ENCODE data around the gene CBFB.
A peak's percentile ranks its signal among the peaks of the same experiment; 100 is the strongest.

CBFB gene

DNA sequence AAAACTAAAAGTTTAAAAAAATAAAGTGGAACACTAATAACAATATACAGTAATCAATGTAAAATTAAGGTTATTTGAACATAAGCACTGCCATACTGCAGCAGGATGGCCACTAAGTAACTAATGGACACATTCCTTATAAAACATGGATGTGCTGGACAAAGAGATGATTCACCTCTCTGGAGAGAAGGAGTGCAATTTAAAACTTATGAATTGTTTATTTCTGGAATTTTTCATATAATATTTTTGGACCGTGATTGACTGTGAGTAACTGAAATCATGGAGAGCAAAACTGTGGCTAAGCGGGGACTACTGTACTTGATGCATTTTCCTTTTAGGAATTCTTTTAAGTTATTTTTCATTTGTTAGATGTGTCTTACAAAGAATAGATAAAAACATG, 21.8 kb downstream of the CBFB start:
- H3K9me3 ChIP-seq (ENCODE audit: low read length) = no peaks in the 10 kb centered on the region
- peaks cover 9% of the 10 kb centered on the region for H3K79me2 ChIP-seq (ENCODE audit: insufficient read depth, low read length)

DNA sequence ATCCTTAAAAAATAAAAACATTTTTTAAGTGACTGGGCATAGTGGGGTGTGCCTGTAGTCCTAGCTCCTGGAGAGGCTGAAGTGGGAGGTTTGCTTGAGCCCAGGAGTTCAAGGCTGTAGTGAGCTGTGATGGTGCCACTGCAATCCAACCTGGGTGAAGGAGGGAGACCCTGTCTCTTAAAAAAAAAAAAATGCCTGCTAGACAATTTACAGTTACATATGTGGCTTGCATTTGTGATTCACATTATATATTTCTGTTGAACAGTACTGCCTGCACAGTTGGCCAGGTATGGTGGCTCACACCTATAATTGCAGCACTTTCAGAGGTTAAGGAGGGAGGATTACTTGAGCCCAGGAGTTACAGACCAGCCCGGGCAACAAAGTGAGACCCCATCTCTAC, 23.4 kb downstream of the CBFB start:
- Histone ChIP-seq H3K4me1 (ENCODE audit: insufficient read depth, low read length, severe bottlenecking) (peaks cover 31% of the 10 kb centered on the region), H3K79me2 (ENCODE audit: insufficient read depth, low read length) (peaks cover 16% of the 10 kb centered on the region), H3K9ac (ENCODE audit: low read length) (no peak overlapping the region; the same call in 1 of the 2 replicates), H3K4me3 (ENCODE audit: low read depth, low read length, poor library complexity, severe bottlenecking) (no peak overlapping the region), H3F3A (ENCODE audit: insufficient read depth, low read length) (no peaks in the 10 kb centered on the region), H4K20me1 (ENCODE audit: insufficient read depth, low read length) (no peaks in the 10 kb centered on the region), H3K4me2 (ENCODE audit: low read length) (peak overlapping the region; percentile 65; the same call in 1 of the 2 replicates), H3K27ac (ENCODE audit: low read depth, low read length, poor library complexity, severe bottlenecking) (peak overlapping the region; percentile 66), H3K9me2 (ENCODE audit: low read depth, low read length) (no peaks in the 10 kb centered on the region), H3K9me3 (ENCODE audit: low read length) (no peaks in the 10 kb centered on the region), H2AFZ (ENCODE audit: low read length) (no peak overlapping the region), H3K36me3 (ENCODE audit: insufficient read depth, low read length) (no peaks in the 10 kb centered on the region), H3K27me3 (ENCODE audit: insufficient read depth, low read length) (no peaks in the 10 kb centered on the region)
- TF ChIP-seq, protein P1, sequence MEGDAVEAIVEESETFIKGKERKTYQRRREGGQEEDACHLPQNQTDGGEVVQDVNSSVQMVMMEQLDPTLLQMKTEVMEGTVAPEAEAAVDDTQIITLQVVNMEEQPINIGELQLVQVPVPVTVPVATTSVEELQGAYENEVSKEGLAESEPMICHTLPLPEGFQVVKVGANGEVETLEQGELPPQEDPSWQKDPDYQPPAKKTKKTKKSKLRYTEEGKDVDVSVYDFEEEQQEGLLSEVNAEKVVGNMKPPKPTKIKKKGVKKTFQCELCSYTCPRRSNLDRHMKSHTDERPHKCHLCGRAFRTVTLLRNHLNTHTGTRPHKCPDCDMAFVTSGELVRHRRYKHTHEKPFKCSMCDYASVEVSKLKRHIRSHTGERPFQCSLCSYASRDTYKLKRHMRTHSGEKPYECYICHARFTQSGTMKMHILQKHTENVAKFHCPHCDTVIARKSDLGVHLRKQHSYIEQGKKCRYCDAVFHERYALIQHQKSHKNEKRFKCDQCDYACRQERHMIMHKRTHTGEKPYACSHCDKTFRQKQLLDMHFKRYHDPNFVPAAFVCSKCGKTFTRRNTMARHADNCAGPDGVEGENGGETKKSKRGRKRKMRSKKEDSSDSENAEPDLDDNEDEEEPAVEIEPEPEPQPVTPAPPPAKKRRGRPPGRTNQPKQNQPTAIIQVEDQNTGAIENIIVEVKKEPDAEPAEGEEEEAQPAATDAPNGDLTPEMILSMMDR (IDR thresholded peaks at IDR 0.05; ENCODE audit: low read length) = no peak
- no peak for TF ChIP-seq EZH2 (IDR thresholded peaks at IDR 0.05; ENCODE audit: borderline replicate concordance, low read length)

More for the DNA sequence above, 21.8 kb downstream of the CBFB start:
- Histone ChIP-seq H3K4me3 (ENCODE audit: low read depth, low read length, poor library complexity, severe bottlenecking) (no peak overlapping the region), H3K27ac (ENCODE audit: low read depth, low read length, poor library complexity, severe bottlenecking) (no peak overlapping the region), H3K27me3 (ENCODE audit: insufficient read depth, low read length) (no peaks in the 10 kb centered on the region), H3K9me2 (ENCODE audit: low read depth, low read length) (no peaks in the 10 kb centered on the region), H3K9ac (ENCODE audit: low read length) (no peak overlapping the region), H3K4me1 (ENCODE audit: insufficient read depth, low read length, severe bottlenecking) (peaks cover 31% of the 10 kb centered on the region), H3F3A (ENCODE audit: insufficient read depth, low read length) (no peaks in the 10 kb centered on the region), H4K20me1 (ENCODE audit: insufficient read depth, low read length) (no peaks in the 10 kb centered on the region), H3K36me3 (ENCODE audit: insufficient read depth, low read length) (peaks cover 6% of the 10 kb centered on the region; the same call in 1 of the 2 replicates), H2AFZ (ENCODE audit: low read length) (no peak overlapping the region), H3K4me2 (ENCODE audit: low read length) (no peak overlapping the region)
- no peak for TF ChIP-seq EZH2 (IDR thresholded peaks at IDR 0.05; ENCODE audit: borderline replicate concordance, low read length)
- TF ChIP-seq, protein P1 (IDR thresholded peaks at IDR 0.05; ENCODE audit: low read length) = no peak

DNA sequence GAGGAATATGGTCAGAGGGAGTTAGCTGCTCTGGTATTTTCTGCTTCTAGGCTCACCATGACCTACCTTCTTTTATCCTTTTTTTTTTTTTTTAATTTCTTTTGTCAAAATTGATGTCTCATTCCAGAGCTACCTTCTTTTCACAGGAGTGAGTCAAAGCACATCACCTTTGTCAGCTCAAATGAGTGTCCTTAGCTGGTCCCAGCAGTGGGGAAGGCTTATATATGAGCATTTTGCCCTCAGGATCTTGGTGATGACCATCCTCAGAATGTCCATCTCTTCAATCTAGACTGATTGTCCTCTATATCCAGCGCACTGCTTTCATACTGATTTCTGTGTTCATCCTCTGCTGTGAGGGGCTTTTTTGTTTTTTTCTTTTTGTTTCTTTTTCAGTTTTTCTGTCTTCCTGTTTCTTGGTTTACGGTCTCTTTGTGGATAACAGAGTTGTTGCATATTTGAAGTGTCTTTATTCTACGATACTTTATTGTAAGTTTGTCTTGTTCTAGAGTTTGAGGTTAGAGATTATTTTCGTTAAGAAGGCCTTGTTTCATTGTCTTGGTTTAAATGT, 24.9 kb downstream of the CBFB start:
- H2AFZ ChIP-seq (ENCODE audit: low read length) = no peak overlapping the region
- peak overlapping the region; percentile 66 for H3K27ac ChIP-seq (ENCODE audit: low read depth, low read length, poor library complexity, severe bottlenecking)
- H3K9ac ChIP-seq (ENCODE audit: low read length) = peak overlapping the region; percentile 20; the same call in 1 of the 2 replicates
- peak overlapping the region; percentile 65 for H3K4me2 ChIP-seq (ENCODE audit: low read length)
- TF ChIP-seq EZH2 (IDR thresholded peaks at IDR 0.05; ENCODE audit: borderline replicate concordance, low read length) = no peak
- TF ChIP-seq, protein P1 (IDR thresholded peaks at IDR 0.05; ENCODE audit: low read length) = no peak
- H3F3A ChIP-seq (ENCODE audit: insufficient read depth, low read length) = no peaks in the 10 kb centered on the region
- no peaks in the 10 kb centered on the region for H4K20me1 ChIP-seq (ENCODE audit: insufficient read depth, low read length)
- no peaks in the 10 kb centered on the region for H3K9me2 ChIP-seq (ENCODE audit: low read depth, low read length)
- H3K27me3 ChIP-seq (ENCODE audit: insufficient read depth, low read length) = no peaks in the 10 kb centered on the region
- H3K4me1 ChIP-seq (ENCODE audit: insufficient read depth, low read length, severe bottlenecking) = peaks cover 31% of the 10 kb centered on the region
- H3K79me2 ChIP-seq (ENCODE audit: insufficient read depth, low read length) = peaks cover 20% of the 10 kb centered on the region
- H3K4me3 ChIP-seq (ENCODE audit: low read depth, low read length, poor library complexity, severe bottlenecking) = peak overlapping the region; percentile 45
- H3K36me3 ChIP-seq (ENCODE audit: insufficient read depth, low read length) = no peaks in the 10 kb centered on the region
- H3K9me3 ChIP-seq (ENCODE audit: low read length) = no peaks in the 10 kb centered on the region

Measured in OCI-LY1 (cell line).